Astrocyte of the cerebellum (primary cell): ENCODE data around the gene ZNF521.

ENCODE experiments used
- DNase-seq: peaks from one replicate; pipeline ENCODE4 v3.0.0-alpha.2; 2011; ENCODE audit warnings: low read depth
- H3K4me3 ChIP-seq: 2 replicates; pipeline ENCODE4 v1.5.1; 2011; ENCODE audit warnings: mild to moderate bottlenecking, low read depth, low read length, moderate library complexity
- CTCF ChIP-seq: IDR thresholded peaks from 2 replicates; pipeline ENCODE4 v1.5.1; 2012; ENCODE audit warnings: low read length, low read depth, moderate library complexity, mild to moderate bottlenecking; ENCODE audit errors: missing control alignments
- in situ Hi-C: cut with HindIII; loops from 2 replicates; pipeline ENCODE4 v1.10.0; 2017; ENCODE audit warnings: low sequenced_read_pairs

ZNF521 gene

GRCh38 chr18:25262920-25263319 lies 89.0 kb downstream of the ZNF521 start:
- no peak overlapping the region for H3K4me3 ChIP-seq
- in situ Hi-C loops = no loop called here
- peak; percentile 19 for DNase-seq
- TF ChIP-seq CTCF = no peak

- TF ChIP-seq CTCF = no peak
- DNase-seq = no peak
- H3K4me3 ChIP-seq = no peak overlapping the region
- in situ Hi-C loops = no loop called here
Measured at GRCh38 chr18:25261768-25262167, 90.2 kb downstream of the ZNF521 start.

GRCh38 chr18:25256439-25256838 lies 95.5 kb downstream of the ZNF521 start:
- DNase-seq = no peak
- in situ Hi-C loops = no loop called here
- TF ChIP-seq CTCF = no peak
- no peak overlapping the region for H3K4me3 ChIP-seq

- no peak overlapping the region for H3K4me3 ChIP-seq
- no peak for TF ChIP-seq CTCF
- DNase-seq = no peak
- in situ Hi-C loops = no loop called here
Measured at GRCh38 chr18:25253779-25254178, 98.2 kb downstream of the ZNF521 start.

GRCh38 chr18:25253136-25253535 lies 98.8 kb downstream of the ZNF521 start:
- in situ Hi-C loops = no loop called here
- no peak for TF ChIP-seq CTCF
- H3K4me3 ChIP-seq = no peak overlapping the region
- no peak for DNase-seq

- in situ Hi-C loops = no loop called here
- TF ChIP-seq CTCF = no peak
- no peak overlapping the region for H3K4me3 ChIP-seq
- DNase-seq = no peak
Measured at GRCh38 chr18:25251068-25251467, 100.9 kb downstream of the ZNF521 start.

GRCh38 chr18:25250474-25250851 lies 101.5 kb downstream of the ZNF521 start:
- in situ Hi-C loops = no loop called here
- no peak for DNase-seq
- H3K4me3 ChIP-seq = no peak overlapping the region
- TF ChIP-seq CTCF = no peak
